HepG2 (cell line): ENCODE results near the gene DAZAP1. TPM values are rescaled to one million over a fixed set of nuclear protein-coding genes. Genes with fewer than 3 reads are reported as not detected.

Experiments
- ATAC-seq: fragments of 200-7000 bp; cut with Tn5 transposase; 3 replicates; pipeline ENCODE4 v1.9.1; 2020; ENCODE audit warnings: mild to moderate bottlenecking, moderate library complexity
- BruUV-seq: library from RNA; stranded (reverse); fragments of 400-500 nt; replicated peaks from 2 replicates; lab custom pipeline; 2021; lab: Mats Ljungman, UMichigan
- CTCF ChIA-PET: fragments of 300-600 bp; formaldehyde crosslinking; extraction: SDS; loops from one replicate; lab custom pipeline; 2021; ENCODE audit warnings: low total read pairs, inconsistent platforms, low intra/inter-chr PET ratio; lab: Yijun Ruan, JAX
- POLR2A ChIA-PET: fragments of 350-600 bp; sonication (Branson Sonifier 250); formaldehyde crosslinking; loops from one replicate; lab custom pipeline; 2020; ENCODE audit warnings: antibody characterized with exemption, inconsistent platforms; lab: Yijun Ruan, JAX
- DNase-seq: peaks from one replicate; pipeline ENCODE4 v3.0.0-alpha.2; 2015; ENCODE audit warnings: low spot score
- FAIRE-seq: peaks from 3 replicates; lab custom pipeline; 2011; peaks lifted over from hg19 to GRCh38; lab: Jason Lieb, UNC
- H2AFZ ChIP-seq: one replicate; pipeline ENCODE4 v1.6.1; 2011; ENCODE audit warnings: low read length, inconsistent platforms
- H3K27ac ChIP-seq: fragments of 300-600 bp; 3 replicates; pipeline ENCODE4 v1.8.0; 2011; ENCODE audit warnings: mixed run types, mild to moderate bottlenecking, mixed read lengths, low read length, inconsistent platforms; ENCODE audit not compliant: insufficient read depth; ENCODE audit errors: extremely low read length
- H3K27me3 ChIP-seq, 2 experiments: fragments of 200-600 bp in 1 of 2; 2 replicates in 1 of 2; 3 replicates in 1 of 2; pipeline versions ENCODE4 v1.6.0 to v1.8.0; 2011; ENCODE audit warnings: low read length in 2 of 2, mild to moderate bottlenecking in 2 of 2, moderate library complexity in 2 of 2, inconsistent platforms in 1 of 2; ENCODE audit not compliant: insufficient read depth in 2 of 2, control insufficient read depth in 1 of 2
- H3K36me3 ChIP-seq, 2 experiments: fragments of 200-600 bp in 1 of 2; replicated peaks in 1 of 2; 2 replicates in 1 of 2; 3 replicates in 1 of 2; pipeline versions ENCODE4 v1.5.1 to v1.8.0; 2011; ENCODE audit warnings: low read length in 2 of 2, inconsistent platforms in 1 of 2; ENCODE audit not compliant: insufficient read depth in 2 of 2, control insufficient read depth in 1 of 2
- H3K4me1 ChIP-seq: 2 replicates; pipeline ENCODE4 v1.5.1; 2012; ENCODE audit warnings: low read length, inconsistent platforms; ENCODE audit not compliant: insufficient read depth
- H3K4me2 ChIP-seq: 2 replicates; pipeline ENCODE4 v1.6.0; 2011; ENCODE audit warnings: low read depth, low read length, inconsistent platforms
- H3K4me3 ChIP-seq, 3 experiments: fragments of 200-600 bp in 1 of 3; sonication (generic), shearing (Covaris generic) in 1 of 3; replicated peaks in 1 of 3; 2 replicates each; pipeline ENCODE4 v1.5.1; 2011 to 2016; ENCODE audit warnings: low read length in 3 of 3, inconsistent platforms in 2 of 3, low read depth in 2 of 3, mild to moderate bottlenecking in 2 of 3, control low read depth in 1 of 3, mixed read lengths in 1 of 3; ENCODE audit not compliant: insufficient read depth in 1 of 3
- H3K79me2 ChIP-seq: one replicate; pipeline ENCODE4 v1.6.1; 2011; ENCODE audit warnings: low read length, inconsistent platforms; ENCODE audit not compliant: insufficient read depth
- H3K9ac ChIP-seq: 2 replicates; pipeline ENCODE4 v1.6.0; 2011; ENCODE audit warnings: mild to moderate bottlenecking, low read depth, low read length, inconsistent platforms; ENCODE audit not compliant: insufficient read depth
- H3K9me3 ChIP-seq: 2 replicates; pipeline ENCODE4 v1.5.1; 2012; ENCODE audit warnings: mild to moderate bottlenecking, low read length
- H4K20me1 ChIP-seq: 2 replicates; pipeline ENCODE4 v1.6.0; 2011; ENCODE audit warnings: inconsistent platforms, mild to moderate bottlenecking, low read length, moderate library complexity; ENCODE audit not compliant: insufficient read depth
- ASH2L ChIP-seq: fragments of 300-600, 200-600 bp; sonication (generic); IDR thresholded peaks from 2 replicates; pipeline ENCODE4 v1.7.0; 2017; ENCODE audit warnings: low read depth, mild to moderate bottlenecking, moderate library complexity, mixed read lengths, low read length; ENCODE audit not compliant: insufficient read length
- CBX5 ChIP-seq: sonication (generic); formaldehyde crosslinking; IDR thresholded peaks from 2 replicates; pipeline ENCODE4 v1.4.0; 2020; ENCODE audit warnings: missing genetic modification reagents, borderline replicate concordance
- CERS6 ChIP-seq: sonication (generic); formaldehyde crosslinking; IDR thresholded peaks from 2 replicates; pipeline ENCODE4 v1.5.0; 2020; ENCODE audit warnings: missing genetic modification reagents
- EEA1 ChIP-seq: sonication (generic); formaldehyde crosslinking; IDR thresholded peaks from 2 replicates; pipeline ENCODE4 v1.5.1; 2020; ENCODE audit warnings: mild to moderate bottlenecking, missing genetic modification reagents, borderline replicate concordance
- HOXA9 ChIP-seq: sonication (generic); formaldehyde crosslinking; IDR thresholded peaks from 2 replicates; pipeline ENCODE4 v1.8.1; 2022; ENCODE audit warnings: missing genetic modification reagents, mild to moderate bottlenecking, moderate library complexity, borderline replicate concordance
- MTF1 ChIP-seq: sonication (generic); formaldehyde crosslinking; IDR thresholded peaks from 2 replicates; pipeline ENCODE4 v1.5.0; 2020; ENCODE audit warnings: missing genetic modification reagents
- MYC ChIP-seq: sonication (generic); formaldehyde crosslinking; IDR thresholded peaks from 2 replicates; pipeline ENCODE4 v1.9.0; 2021; ENCODE audit warnings: missing genetic modification reagents, borderline replicate concordance
- NR2F1 ChIP-seq, 2 experiments: fragments of 450-650 bp in 1 of 2; formaldehyde crosslinking in 1 of 2; IDR thresholded peaks; 2 replicates each; pipeline versions ENCODE4 v1.5.0 to v1.6.1; 2016 to 2020; ENCODE audit warnings: mild to moderate bottlenecking in 1 of 2, missing compliant biosample characterization in 1 of 2, missing genetic modification reagents in 1 of 2, moderate library complexity in 1 of 2
- PHF21A ChIP-seq: sonication (generic); formaldehyde crosslinking; IDR thresholded peaks from 2 replicates; pipeline ENCODE4 v1.5.0; 2020; ENCODE audit warnings: mild to moderate bottlenecking, missing genetic modification reagents
- TCF12 ChIP-seq, 2 experiments: fragments of 450-650 bp in 1 of 2; sonication (generic) in 1 of 2; formaldehyde crosslinking in 1 of 2; IDR thresholded peaks; 2 replicates each; pipeline versions ENCODE4 v1.6.1 to v1.8.0; 2017 to 2022; ENCODE audit warnings: antibody characterized with exemption in 1 of 2, mild to moderate bottlenecking in 1 of 2, missing genetic modification reagents in 1 of 2, moderate library complexity in 1 of 2
- TP53 ChIP-seq: sonication (generic); formaldehyde crosslinking; conservative IDR thresholded peaks from 2 replicates; pipeline ENCODE4 v1.4.0; 2020; ENCODE audit warnings: missing genetic modification reagents
- ZFP90 ChIP-seq: sonication (generic); formaldehyde crosslinking; IDR thresholded peaks from 2 replicates; pipeline ENCODE4 v1.8.0; 2022; ENCODE audit warnings: missing genetic modification reagents, mild to moderate bottlenecking, inconsistent platforms, borderline replicate concordance
- ZNF431 ChIP-seq: sonication (generic); formaldehyde crosslinking; IDR thresholded peaks from 2 replicates; pipeline ENCODE4 v1.9.0; 2022; ENCODE audit warnings: missing genetic modification reagents, low read depth, mild to moderate bottlenecking, borderline replicate concordance
- ZNF441 ChIP-seq: sonication (generic); formaldehyde crosslinking; IDR thresholded peaks from 2 replicates; pipeline ENCODE4 v1.7.0; 2021; ENCODE audit warnings: missing genetic modification reagents, borderline replicate concordance
- ZNF468 ChIP-seq: sonication (generic); formaldehyde crosslinking; IDR thresholded peaks from 2 replicates; pipeline ENCODE4 v1.8.0; 2022; ENCODE audit warnings: mild to moderate bottlenecking, moderate library complexity, missing genetic modification reagents
- ZNF556 ChIP-seq: sonication (generic); formaldehyde crosslinking; IDR thresholded peaks from 2 replicates; pipeline ENCODE4 v1.4.0; 2020; ENCODE audit warnings: mild to moderate bottlenecking, missing genetic modification reagents, borderline replicate concordance
- ZNF75D ChIP-seq: sonication (generic); formaldehyde crosslinking; IDR thresholded peaks from 2 replicates; pipeline ENCODE4 v1.8.1; 2023; ENCODE audit warnings: missing genetic modification reagents, mild to moderate bottlenecking, borderline replicate concordance
- ZSCAN9 ChIP-seq: IDR thresholded peaks from 2 replicates; pipeline ENCODE4 v1.6.1; 2016; ENCODE audit warnings: borderline replicate concordance
- WGBS: methylation state at CpG from one replicate; pipeline ENCODE4 v1.1.6; 2017; ENCODE audit warnings: low lambda C conversion rate; 5-methylcytosine and 5-hydroxymethylcytosine counted together
- in situ Hi-C: cut with HindIII; loops from 2 replicates; pipeline ENCODE4 v1.10.0; 2017; ENCODE audit warnings: low pct_unique_long_range_greater_than_20kb; ENCODE audit not compliant: extremely low pct_ligation_motif_present
- intact Hi-C: fragments of 100-400 bp; cut with micrococcal nuclease; formaldehyde crosslinking; loops from one replicate; pipeline ENCODE4 v1.10.0; 2022; ENCODE audit not compliant: unreplicated experiment
- polyA plus RNA-seq, 8 experiments: library from polyadenylated mRNA; depleted of rRNA in 3 of 8; stranded (reverse) in 7 of 8; unstranded in 1 of 8; fragments of >200 nt; fragmentation: Illumina TruSeq in 4 of 8; extraction: Trizol in 4 of 8; gene quantifications; 2 replicates each; pipeline versions ENCODE4 v1.2.1 to v1.2.3, GENCODE V29; 2011 to 2016; ENCODE audit warnings: low read depth in 4 of 8, missing spikeins in 1 of 8, mixed read lengths in 1 of 8; ENCODE audit not compliant: insufficient read depth in 1 of 8
- total RNA-seq, 5 experiments: library from RNA; depleted of rRNA; stranded (reverse); fragments of >200 nt; fragmentation: Illumina TruSeq; extraction: Trizol; gene quantifications; 2 replicates each; pipeline ENCODE4 v1.2.3, GENCODE V29; 2016; ENCODE audit warnings: low read depth in 1 of 5
- TF ChIP-seq, protein P1 (sequence below): sonication (generic); formaldehyde crosslinking; IDR thresholded peaks from 2 replicates; pipeline ENCODE4 v1.4.0; 2020; ENCODE audit warnings: missing genetic modification reagents

The DAZAP1 gene
- total and polyA plus RNA-seq, 2 of the 13 experiments (the other 11 are each of a cell fraction or from before 2014, with no cell fraction given) = 63.3 to 79.2 TPM

DNA sequence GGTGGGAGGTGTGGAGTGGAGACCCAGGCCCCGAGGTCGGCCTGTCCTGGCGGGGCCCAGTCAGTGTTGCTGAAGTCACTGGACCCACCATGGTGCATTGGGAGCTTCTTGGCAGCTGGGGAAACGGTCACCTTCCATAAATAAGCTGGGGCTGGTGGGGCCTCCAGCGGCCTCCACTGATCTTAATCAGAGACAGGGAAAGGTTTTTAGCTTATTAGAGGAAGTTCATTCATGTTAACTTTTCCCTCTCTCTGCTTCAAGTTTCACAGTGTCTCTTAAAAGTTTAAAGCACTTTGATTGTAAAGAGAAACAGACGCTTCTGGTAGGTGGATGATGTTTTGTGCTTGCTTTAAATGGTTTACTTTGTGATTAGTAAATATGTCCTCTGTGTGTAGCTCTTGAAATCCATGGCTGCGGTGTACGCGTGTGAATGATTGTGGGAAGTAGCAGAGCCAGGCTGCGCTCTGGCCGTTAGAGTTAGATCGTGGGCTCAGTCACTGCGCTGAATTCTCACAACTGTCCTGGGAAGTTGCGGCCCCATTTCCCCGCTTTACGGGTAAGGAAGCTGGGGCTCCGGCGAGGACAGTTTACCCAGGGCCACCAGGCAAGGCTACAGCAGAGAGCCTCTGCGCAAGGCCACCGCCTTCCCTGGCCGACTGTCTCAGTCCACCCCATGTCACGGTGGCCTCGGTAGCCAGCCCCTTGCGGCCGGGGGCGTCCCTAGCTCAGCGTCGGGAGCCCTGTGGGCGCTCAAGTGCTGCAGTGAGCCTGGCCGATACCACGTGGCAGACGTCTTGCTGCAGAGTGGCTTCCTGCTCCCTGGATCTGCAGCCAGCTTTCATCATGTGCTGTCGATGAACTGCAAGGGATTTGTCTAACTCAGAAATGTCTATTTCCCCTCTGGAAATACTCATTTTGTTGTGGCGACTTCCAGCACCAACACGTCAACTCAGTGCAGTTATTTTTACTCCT is 40.2 kb upstream of the DAZAP1 start:
- no peak overlapping the region for H3K9ac ChIP-seq
- BruUV-seq = no TSS peak
- no peaks in the 10 kb centered on the region for H3K27me3 ChIP-seq
- H2AFZ ChIP-seq = no peak overlapping the region
- no peaks in the 10 kb centered on the region for H3K79me2 ChIP-seq
- CTCF ChIA-PET = no interaction called here
- no peak overlapping the region for H3K4me2 ChIP-seq
- DNase-seq (no peak), FAIRE-seq (no peak), ATAC-seq (no peak)
- intact Hi-C loops (no loop called here), in situ Hi-C loops (no loop called here)
- H3K9me3 ChIP-seq = no peaks in the 10 kb centered on the region
- POLR2A ChIA-PET = no interaction called here
- no peak for TF ChIP-seq ZNF75D (CRISPR knock-in tag)
- no peak for TF ChIP-seq PHF21A (CRISPR knock-in tag)
- no peak for TF ChIP-seq ZNF441 (CRISPR knock-in tag)
- no peak for TF ChIP-seq MTF1 (CRISPR knock-in tag)
- no peak for TF ChIP-seq CBX5 (CRISPR knock-in tag)
- no peak for TF ChIP-seq TCF12 (IDR thresholded peaks at IDR 0.05)
- no peak for TF ChIP-seq TCF12 (CRISPR knock-in tag; IDR thresholded peaks at IDR 0.05)
- no peak for TF ChIP-seq TP53 (CRISPR knock-in tag)
- TF ChIP-seq ASH2L = no peak
- TF ChIP-seq MYC (CRISPR knock-in tag) = no peak
- TF ChIP-seq, protein P1, sequence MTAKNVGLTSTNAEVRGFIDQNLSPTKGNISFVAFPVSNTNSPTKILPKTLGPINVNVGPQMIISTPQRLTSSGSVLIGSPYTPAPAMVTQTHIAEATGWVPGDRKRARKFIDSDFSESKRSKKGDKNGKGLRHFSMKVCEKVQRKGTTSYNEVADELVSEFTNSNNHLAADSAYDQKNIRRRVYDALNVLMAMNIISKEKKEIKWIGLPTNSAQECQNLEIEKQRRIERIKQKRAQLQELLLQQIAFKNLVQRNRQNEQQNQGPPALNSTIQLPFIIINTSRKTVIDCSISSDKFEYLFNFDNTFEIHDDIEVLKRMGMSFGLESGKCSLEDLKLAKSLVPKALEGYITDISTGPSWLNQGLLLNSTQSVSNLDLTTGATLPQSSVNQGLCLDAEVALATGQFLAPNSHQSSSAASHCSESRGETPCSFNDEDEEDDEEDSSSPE = no peak
- no peak for TF ChIP-seq CERS6 (CRISPR knock-in tag)
- no peak for TF ChIP-seq HOXA9 (CRISPR knock-in tag)
- no peak for TF ChIP-seq ZFP90 (CRISPR knock-in tag)
- no peak for TF ChIP-seq NR2F1 (CRISPR knock-in tag; IDR thresholded peaks at IDR 0.05)
- no peak for TF ChIP-seq ZNF431 (CRISPR knock-in tag)
- no peak for TF ChIP-seq ZNF556
- TF ChIP-seq ZSCAN9 (CRISPR knock-in tag) = no peak
- TF ChIP-seq ZNF468 = no peak
- no peak for TF ChIP-seq EEA1 (CRISPR knock-in tag)
- 95% methylated on average over 22 of the region's 35 CpGs for WGBS
- H4K20me1 ChIP-seq = no peaks in the 10 kb centered on the region
- no peak overlapping the region for H3K4me3 ChIP-seq
- peaks cover 8% of the 10 kb centered on the region for H3K4me1 ChIP-seq
- H3K27ac ChIP-seq = no peak overlapping the region
- H3K36me3 ChIP-seq = peaks cover 16 to 35% of the 10 kb centered on the region in 2 experiments
